ENCODE measurements around the gene AGMO.

The AGMO gene

DNA sequence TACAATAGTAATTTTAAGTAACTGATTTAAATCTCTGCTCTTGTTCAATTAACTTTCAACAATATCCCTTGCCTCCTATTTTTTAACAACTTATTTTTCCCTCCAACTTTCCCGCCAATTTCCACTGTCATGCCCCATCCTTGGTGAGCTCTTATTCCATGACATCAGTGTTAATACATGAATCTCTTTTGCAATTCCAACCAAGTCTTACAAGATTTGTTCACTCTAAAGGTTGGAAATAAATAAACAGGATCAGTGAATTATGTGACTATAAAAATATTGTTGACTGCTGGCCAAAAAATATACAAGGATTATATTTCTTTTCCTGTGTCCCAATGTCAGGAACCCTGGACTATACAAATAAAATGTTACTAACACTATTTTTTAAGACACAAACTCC lies 21.0 kb upstream of the AGMO start:
- H3K4me3 ChIP-seq (ENCODE audit: low read depth, low read length), result no peak overlapping the region
- TF ChIP-seq CTCF (IDR thresholded peaks at IDR 0.05; ENCODE audit: low read depth, low read length, missing control alignments), result no peak
- no peak for DNase-seq (ENCODE audit: low read depth)

DNA sequence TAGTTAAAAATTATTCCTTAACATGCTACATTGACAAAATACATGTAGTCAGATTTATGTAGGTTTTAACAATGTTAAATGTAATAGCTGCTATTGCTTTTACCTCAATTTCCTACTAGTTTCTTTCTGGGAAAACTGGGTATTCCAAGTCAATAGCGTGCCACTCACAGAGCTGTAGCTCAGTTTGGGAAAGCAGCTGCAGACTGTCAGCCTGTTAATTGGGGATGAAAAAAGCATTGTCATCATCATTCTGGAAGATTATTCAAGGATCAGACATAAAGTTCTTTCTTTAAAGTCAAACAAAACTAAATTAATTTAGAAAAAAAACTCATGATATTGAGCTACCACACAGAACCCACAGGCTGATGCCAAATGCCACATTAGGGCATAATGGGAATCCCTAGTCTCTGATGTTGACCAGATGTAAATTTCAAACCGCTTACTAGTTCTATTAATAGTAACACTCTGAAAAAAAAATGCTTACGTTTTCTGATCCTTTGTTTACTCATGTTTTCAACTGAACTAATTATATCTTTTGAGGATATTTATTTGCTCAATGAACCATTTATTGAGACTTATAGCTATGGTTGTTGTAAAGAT lies 19.6 kb upstream of the AGMO start:
- DNase-seq (ENCODE audit: low read depth), result no peak
- no peak for TF ChIP-seq CTCF (IDR thresholded peaks at IDR 0.05; ENCODE audit: low read depth, low read length, missing control alignments)

DNA sequence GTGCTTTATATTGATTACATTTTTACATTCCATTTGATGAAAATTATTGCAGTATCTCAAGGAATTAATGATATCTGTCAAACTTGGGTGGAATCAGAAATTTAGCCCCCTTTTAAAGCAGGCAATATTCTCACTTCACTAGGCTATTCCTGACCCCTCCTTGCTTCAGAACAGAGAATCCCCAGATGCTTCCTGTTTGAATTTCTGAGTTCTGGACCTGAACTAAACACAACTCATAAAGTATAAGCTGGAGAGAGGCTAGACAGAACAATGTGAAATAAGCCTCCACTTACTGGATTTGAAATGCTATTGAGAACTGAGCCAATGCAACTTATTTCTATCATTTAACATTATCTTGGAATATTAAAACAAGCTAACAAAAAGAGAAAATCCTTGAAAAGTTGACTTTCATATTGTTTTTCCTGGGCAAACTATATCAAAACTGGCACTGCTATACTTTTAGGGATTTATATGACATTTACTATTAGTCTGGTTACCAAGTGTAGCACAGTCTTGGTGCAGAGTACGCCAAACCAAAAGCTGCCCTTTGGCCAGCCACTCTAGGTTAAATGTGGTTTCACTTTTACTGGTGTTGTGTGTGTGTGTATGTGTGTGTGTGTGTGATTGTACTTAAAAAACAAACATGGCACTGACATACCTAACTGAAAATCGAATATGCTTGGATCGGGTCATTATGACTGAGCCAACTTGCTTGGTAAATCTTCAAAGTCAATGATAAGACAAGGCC lies 19.0 kb upstream of the AGMO start:
- no peak for DNase-seq (ENCODE audit: low read depth)
- H3K4me3 ChIP-seq (ENCODE audit: low read depth, low read length), result no peak overlapping the region
- TF ChIP-seq CTCF (IDR thresholded peaks at IDR 0.05; ENCODE audit: low read depth, low read length, missing control alignments), result no peak

More for the DNA sequence above, 19.6 kb upstream of the AGMO start:
- no peak overlapping the region for H3K4me3 ChIP-seq (ENCODE audit: low read depth, low read length)

GRCh38 chr7:15577600-15577999 lies 15.8 kb upstream of the AGMO start:
- TF ChIP-seq CTCF (IDR thresholded peaks at IDR 0.05; ENCODE audit: low read depth, low read length, missing control alignments), result no peak
- no peak overlapping the region for H3K4me3 ChIP-seq (ENCODE audit: low read depth, low read length)
- no peak for DNase-seq (ENCODE audit: low read depth)

- TF ChIP-seq CTCF (IDR thresholded peaks at IDR 0.05; ENCODE audit: low read depth, low read length, missing control alignments), result no peak
- H3K4me3 ChIP-seq (ENCODE audit: low read depth, low read length), result no peak overlapping the region
- DNase-seq (ENCODE audit: low read depth), result no peak
Measured at GRCh38 chr7:15571301-15571878, 9.6 kb upstream of the AGMO start.

GRCh38 chr7:15567652-15568051 lies 5.8 kb upstream of the AGMO start:
- H3K4me3 ChIP-seq (ENCODE audit: low read depth, low read length), result no peak overlapping the region
- no peak for TF ChIP-seq CTCF (IDR thresholded peaks at IDR 0.05; ENCODE audit: low read depth, low read length, missing control alignments)
- no peak for DNase-seq (ENCODE audit: low read depth)

Data from GM12864 (cell line).